Measurements from ENCODE around the gene ABTB2. TPM values are rescaled to one million over a fixed set of nuclear protein-coding genes. Genes with fewer than 3 reads are reported as not detected.

Gene ABTB2
- total RNA-seq, 6 experiments from 2014 or later, result 6.0 to 14.9 (median 10.0) TPM

DNA sequence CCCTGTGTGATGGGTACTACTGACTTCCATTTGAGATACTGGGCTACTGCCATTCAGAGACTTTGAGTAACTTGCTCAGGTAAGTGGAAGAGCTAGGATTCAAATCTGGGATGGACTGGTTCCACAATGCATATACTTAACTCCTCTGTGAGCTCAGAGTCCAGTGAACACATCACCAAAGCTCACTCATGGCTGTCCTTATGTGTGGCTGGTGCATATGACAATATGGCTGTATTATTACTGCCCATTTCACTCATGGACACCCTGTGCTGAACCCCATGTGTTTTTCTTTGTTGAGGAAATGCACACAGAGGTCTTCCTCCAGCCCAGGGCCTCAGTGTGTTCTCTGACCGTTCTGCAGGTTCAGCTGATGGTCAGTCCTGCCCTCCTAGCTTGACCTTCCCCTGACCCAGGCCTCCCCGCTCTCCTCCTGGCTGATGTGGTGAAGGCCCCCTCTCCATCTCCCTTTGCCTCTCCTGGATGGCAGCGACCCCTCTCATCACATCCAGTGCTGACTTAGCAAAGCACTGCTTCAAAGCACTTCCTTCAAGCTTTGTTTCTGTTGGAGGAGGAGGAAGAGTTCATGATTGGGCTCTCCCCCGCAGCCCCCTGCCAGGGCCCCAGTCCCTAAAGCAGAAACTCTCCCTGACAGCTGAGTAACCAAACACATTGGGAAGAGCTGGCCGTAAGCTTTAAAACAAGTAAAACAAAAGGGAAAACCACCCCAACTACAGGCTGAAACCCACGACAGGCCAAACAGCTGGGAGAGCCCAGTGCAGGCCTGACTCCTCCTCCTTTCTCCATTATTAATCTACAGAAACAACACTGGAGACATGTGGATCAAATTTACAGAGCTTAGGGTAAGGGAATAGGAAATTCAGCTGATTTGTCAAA, 151.2 kb downstream of the ABTB2 start:
- no peak overlapping the region for H3K27ac ChIP-seq
- intact Hi-C loops (cut with DNase I), result no loop called here
- peaks cover 0 to 4% (median 0%) of the 10 kb centered on the region in 4 donors for H3K36me3 ChIP-seq
- DNase-seq, result no peak
- no peak overlapping the region for H3K4me3 ChIP-seq
- H3K9me3 ChIP-seq, result no peaks in the 10 kb centered on the region
- no peaks in the 10 kb centered on the region for H3K27me3 ChIP-seq
- peaks cover 0 to 9% (median 0%) of the 10 kb centered on the region in 4 donors for H3K4me1 ChIP-seq
- TF ChIP-seq, protein P1, sequence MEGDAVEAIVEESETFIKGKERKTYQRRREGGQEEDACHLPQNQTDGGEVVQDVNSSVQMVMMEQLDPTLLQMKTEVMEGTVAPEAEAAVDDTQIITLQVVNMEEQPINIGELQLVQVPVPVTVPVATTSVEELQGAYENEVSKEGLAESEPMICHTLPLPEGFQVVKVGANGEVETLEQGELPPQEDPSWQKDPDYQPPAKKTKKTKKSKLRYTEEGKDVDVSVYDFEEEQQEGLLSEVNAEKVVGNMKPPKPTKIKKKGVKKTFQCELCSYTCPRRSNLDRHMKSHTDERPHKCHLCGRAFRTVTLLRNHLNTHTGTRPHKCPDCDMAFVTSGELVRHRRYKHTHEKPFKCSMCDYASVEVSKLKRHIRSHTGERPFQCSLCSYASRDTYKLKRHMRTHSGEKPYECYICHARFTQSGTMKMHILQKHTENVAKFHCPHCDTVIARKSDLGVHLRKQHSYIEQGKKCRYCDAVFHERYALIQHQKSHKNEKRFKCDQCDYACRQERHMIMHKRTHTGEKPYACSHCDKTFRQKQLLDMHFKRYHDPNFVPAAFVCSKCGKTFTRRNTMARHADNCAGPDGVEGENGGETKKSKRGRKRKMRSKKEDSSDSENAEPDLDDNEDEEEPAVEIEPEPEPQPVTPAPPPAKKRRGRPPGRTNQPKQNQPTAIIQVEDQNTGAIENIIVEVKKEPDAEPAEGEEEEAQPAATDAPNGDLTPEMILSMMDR (IDR thresholded peaks at IDR 0.05), result no peak
- TF ChIP-seq POLR2A (IDR thresholded peaks at IDR 0.05), result no peak
- peak in 2 of 4 donors; percentile 13 to 23 for ATAC-seq
- WGBS (ENCODE audit: insufficient coverage, low coverage, low lambda C conversion rate, missing lambda C conversion rate), result 47% methylated on average over 6 of the region's 6 CpGs

DNA sequence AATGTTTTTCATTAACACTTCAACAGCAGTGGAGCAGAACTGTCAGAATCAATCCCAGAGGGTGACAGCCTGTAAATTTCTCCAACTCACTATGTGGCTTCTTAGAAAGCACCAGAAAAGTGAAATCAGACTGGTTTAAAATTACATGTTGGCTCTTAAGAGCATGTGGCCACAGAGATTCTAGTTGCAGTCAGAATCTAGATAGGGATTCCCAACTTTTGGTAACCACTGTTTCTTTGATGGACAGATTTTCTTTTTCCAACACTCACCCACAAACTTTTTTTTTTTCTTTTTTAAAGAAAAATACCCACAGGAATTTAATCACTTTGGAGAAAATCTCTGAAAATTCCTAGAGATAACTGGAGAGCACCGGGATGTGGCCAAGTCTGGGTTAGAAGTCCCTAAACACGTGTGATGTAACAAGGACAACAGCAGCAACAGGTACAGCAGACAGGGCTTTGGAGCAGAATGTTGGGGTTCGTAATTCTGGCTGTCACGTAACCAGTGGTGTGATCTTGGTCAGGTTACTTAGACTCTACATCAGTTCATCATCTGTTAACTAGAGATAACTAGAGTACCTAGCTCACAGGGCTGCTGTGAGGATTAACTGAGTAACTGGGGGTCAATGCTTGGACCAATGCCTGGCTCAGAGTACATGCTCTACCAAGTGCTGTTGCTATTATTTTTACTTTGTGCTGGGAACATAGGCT, 152.3 kb downstream of the ABTB2 start:
- Histone ChIP-seq H3K9me3 (no peaks in the 10 kb centered on the region), H3K4me1 (peaks cover 0 to 9% (median 0%) of the 10 kb centered on the region in 4 donors), H3K27me3 (no peaks in the 10 kb centered on the region), H3K36me3 (peaks cover 0 to 4% (median 0%) of the 10 kb centered on the region in 4 donors), H3K4me3 (no peak overlapping the region), H3K27ac (no peak overlapping the region)
- 64% methylated on average over 4 of the region's 4 CpGs for WGBS (ENCODE audit: insufficient coverage, low coverage, low lambda C conversion rate, missing lambda C conversion rate)
- DNase-seq (no peak), ATAC-seq (no peak)
- intact Hi-C loops (cut with DNase I), result no loop called here
- TF ChIP-seq POLR2A (IDR thresholded peaks at IDR 0.05), result no peak
- TF ChIP-seq, protein P1 (IDR thresholded peaks at IDR 0.05), result no peak

DNA sequence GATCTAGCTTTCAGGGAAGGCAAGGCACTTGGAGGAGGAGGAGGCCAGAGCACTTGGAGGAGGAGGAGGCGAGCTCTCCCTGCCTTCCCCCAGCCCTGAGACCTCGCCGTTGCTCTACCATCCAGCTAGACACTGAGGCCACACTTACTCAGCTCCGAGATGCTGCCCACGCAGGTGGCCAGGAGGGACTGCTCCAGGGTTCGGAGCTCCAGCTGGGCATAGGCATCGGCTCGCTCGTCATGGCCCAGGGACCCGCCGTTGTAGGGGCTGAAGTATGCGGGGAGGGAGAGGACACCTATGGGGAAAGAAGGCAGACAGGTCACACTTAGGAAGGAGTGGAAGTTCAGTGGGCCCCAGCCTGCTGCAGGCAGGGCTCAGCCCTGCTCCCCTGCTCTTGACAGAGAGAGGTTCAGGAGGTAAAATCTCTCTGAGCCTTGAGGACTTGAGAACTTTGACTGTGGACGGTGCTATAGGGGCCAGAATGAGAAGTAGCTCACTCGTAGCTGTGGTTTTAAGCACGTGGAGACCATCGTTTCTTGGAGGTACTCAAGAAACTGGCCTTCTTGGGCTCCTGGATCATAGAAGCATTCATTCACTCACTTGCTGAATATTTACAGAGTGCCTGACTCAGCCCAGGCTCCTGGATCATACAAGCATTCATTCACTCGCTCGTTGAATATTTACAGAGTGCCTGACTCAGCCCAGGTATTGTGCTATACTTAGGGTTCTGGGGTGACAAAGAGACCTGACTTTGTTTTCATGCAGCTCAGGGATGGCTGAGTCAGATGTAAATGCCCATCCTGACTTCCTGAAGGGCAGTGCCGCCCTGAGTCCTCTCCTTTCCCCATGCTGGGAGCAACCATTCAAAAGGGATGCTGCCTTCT, 153.2 kb downstream of the ABTB2 start:
- intact Hi-C loops (cut with DNase I), result no loop called here
- no peak for DNase-seq
- no peaks in the 10 kb centered on the region for H3K9me3 ChIP-seq
- WGBS (ENCODE audit: insufficient coverage, low coverage, low lambda C conversion rate, missing lambda C conversion rate), result 87% methylated on average over 14 of the region's 19 CpGs
- ATAC-seq, result peak in 1 of 4 donors; percentile 74
- no peaks in the 10 kb centered on the region for H3K27me3 ChIP-seq
- no peak overlapping the region for H3K27ac ChIP-seq
- no peak for TF ChIP-seq POLR2A (IDR thresholded peaks at IDR 0.05)
- TF ChIP-seq, protein P1 (IDR thresholded peaks at IDR 0.05), result no peak
- H3K4me3 ChIP-seq, result no peak overlapping the region
- peaks cover 0 to 9% (median 0%) of the 10 kb centered on the region in 4 donors for H3K4me1 ChIP-seq
- peaks cover 0 to 4% (median 0%) of the 10 kb centered on the region in 4 donors for H3K36me3 ChIP-seq

DNA sequence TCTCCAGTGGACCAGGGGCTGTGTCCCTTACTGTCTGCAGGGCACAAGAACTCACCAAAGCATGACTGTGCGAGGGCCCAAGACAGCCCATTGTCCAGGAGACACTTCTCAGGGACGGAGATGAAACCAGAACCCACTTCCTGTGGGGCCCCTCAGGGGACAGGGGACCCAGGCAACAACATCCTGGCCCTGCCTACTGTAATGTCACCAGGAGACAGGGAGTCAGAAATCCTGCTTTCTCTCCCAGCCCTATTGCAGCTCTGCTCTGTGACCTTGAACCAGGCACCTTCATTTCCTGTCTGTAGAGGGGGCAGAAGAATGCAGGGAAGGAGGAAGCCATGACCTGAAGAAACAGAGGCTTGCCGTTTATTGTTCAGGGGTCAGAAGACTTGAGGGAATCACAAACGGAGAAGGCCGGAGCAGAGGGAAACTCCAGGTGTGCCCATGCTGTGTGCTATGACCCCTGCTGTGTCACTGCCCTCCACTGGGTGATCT, 154.4 kb downstream of the ABTB2 start:
- no peaks in the 10 kb centered on the region for H3K27me3 ChIP-seq
- H3K9me3 ChIP-seq, result no peaks in the 10 kb centered on the region
- H3K27ac ChIP-seq, result no peak overlapping the region
- DNase-seq (no peak), ATAC-seq (no peak)
- intact Hi-C loops (cut with DNase I), result no loop called here
- TF ChIP-seq, protein P1 (IDR thresholded peaks at IDR 0.05), result no peak
- no peak for TF ChIP-seq POLR2A (IDR thresholded peaks at IDR 0.05)
- WGBS (ENCODE audit: insufficient coverage, low coverage, low lambda C conversion rate, missing lambda C conversion rate), result 71% methylated on average over 5 of the region's 5 CpGs
- peaks cover 0 to 4% (median 0%) of the 10 kb centered on the region in 4 donors for H3K36me3 ChIP-seq
- no peak overlapping the region for H3K4me3 ChIP-seq
- H3K4me1 ChIP-seq, result peaks cover 0 to 8% (median 0%) of the 10 kb centered on the region in 4 donors

All from right lobe of liver (tissue), 6 donors.